ENCODE results near the gene PADI1. TPM values are rescaled to one million over a fixed set of nuclear protein-coding genes. Genes with fewer than 3 reads are reported as not detected.
"Not testable (repeated sequence)": the region's sequence is repeated elsewhere in the genome, so short reads cannot be mapped to it uniquely, and the experiment has no call there.

Gene PADI1
- polyA plus RNA-seq, 1 donor from 2014 or later, result not detected

- H3K9me3 Mint-ChIP-seq, result no peaks in the 10 kb centered on the region
- no peak overlapping the region for H3K27ac Mint-ChIP-seq
- H3K4me3 Mint-ChIP-seq, result no peak overlapping the region
These were observed 25.9 kb downstream of the PADI1 start for GRCh38 chr1:17230671-17231310.

GRCh38 chr1:17232759-17233661 lies 28.1 kb downstream of the PADI1 start:
- peaks cover 0 to 5% (median 0%) of the 10 kb centered on the region in 3 donors for H3K4me1 Mint-ChIP-seq
- peak overlapping the region in 1 of 3 donors; percentile 35 for H3K27ac Mint-ChIP-seq
- no peak overlapping the region for H3K4me3 Mint-ChIP-seq
- H3K36me3 Mint-ChIP-seq, result no peaks in the 10 kb centered on the region
- peaks cover 4% of the 10 kb centered on the region for H3K27me3 Mint-ChIP-seq
- no peaks in the 10 kb centered on the region for H3K9me3 Mint-ChIP-seq

More at GRCh38 chr1:17230671-17231310, 25.9 kb downstream of the PADI1 start:
- peaks cover 0 to 4% (median 0%) of the 10 kb centered on the region in 3 donors for H3K4me1 Mint-ChIP-seq
- peaks cover 4% of the 10 kb centered on the region for H3K27me3 Mint-ChIP-seq
- H3K36me3 Mint-ChIP-seq, result no peaks in the 10 kb centered on the region

GRCh38 chr1:17233675-17234320 lies 28.9 kb downstream of the PADI1 start:
- Mint-ChIP-seq H3K4me1 (peaks cover 0 to 5% (median 0%) of the 10 kb centered on the region in 3 donors), H3K27ac (no peak overlapping the region), H3K4me3 (no peak overlapping the region), H3K27me3 (peaks cover 4% of the 10 kb centered on the region), H3K9me3 (no peaks in the 10 kb centered on the region), H3K36me3 (no peaks in the 10 kb centered on the region)

- Mint-ChIP-seq H3K4me3 (no peak overlapping the region), H3K27ac (peak overlapping the region in 2 of 3 donors; percentile 24 to 54), H3K9me3 (no peaks in the 10 kb centered on the region), H3K27me3 (peaks cover 4% of the 10 kb centered on the region), H3K36me3 (no peaks in the 10 kb centered on the region), H3K4me1 (peaks cover 0 to 5% (median 0%) of the 10 kb centered on the region in 3 donors)
These were observed 29.5 kb downstream of the PADI1 start for GRCh38 chr1:17234405-17234804.

DNA sequence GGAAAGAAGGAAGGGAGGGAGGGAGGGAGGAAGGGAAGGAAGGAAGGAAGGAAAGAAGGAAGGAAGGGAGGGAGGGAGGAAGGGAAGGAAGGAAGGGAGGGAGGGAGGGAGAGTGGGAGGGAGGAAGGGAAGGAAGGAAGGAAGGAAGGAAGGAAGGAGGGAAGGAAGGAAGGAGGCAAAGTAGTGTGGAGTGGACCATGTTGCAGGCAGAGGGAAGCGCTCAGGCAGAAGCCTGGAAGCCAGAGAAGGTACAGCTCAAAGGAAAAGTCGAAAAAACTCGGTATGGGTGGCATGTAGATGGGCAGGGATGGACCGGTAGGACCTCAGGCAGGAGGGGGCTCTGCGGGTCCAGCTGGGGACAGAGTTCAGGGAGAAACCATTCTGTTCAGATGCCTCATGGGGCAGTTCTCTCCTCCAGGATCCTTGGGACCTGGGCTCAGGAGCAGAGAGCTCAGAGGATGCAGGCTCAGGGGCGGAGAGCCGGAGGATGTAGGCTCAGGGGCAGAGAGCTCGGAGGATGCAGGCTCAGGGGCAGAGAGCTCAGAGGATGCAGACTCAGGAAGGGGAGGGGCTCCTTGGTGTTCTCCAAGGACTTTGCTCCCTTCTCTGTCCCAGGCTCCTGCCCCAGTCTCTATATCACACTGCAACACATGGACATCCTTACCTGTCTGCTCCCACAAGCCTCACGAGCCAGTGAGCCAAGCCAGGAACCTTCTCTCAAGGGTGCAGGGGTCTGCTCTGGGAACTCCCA lies 30.4 kb downstream of the PADI1 start:
- Mint-ChIP-seq H3K4me3 (no peak overlapping the region), H3K9me3 (no peaks in the 10 kb centered on the region), H3K27ac (no peak overlapping the region), H3K4me1 (peaks cover 0 to 5% (median 0%) of the 10 kb centered on the region in 3 donors), H3K36me3 (no peaks in the 10 kb centered on the region), H3K27me3 (peaks cover 4% of the 10 kb centered on the region)

- Mint-ChIP-seq H3K27ac (no peak overlapping the region), H3K36me3 (no peaks in the 10 kb centered on the region), H3K27me3 (peaks cover 4% of the 10 kb centered on the region)
These were observed 32.0 kb downstream of the PADI1 start for GRCh38 chr1:17236779-17237560.

DNA sequence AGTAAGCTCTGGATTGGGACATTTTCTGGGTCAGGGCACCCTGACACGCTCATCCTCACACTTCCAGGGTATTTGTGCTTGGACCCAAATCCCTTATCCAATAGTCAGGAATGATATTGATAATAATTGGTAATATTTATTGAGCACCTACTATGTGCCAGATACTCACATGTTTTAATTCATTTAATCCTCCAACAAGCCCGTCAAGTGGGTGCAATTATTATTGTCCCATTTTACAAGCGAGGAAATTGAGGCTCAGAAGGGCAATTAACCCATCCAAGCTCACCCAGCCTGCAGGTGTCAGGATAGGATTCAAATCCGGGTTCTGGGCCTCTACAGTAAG lies 32.6 kb downstream of the PADI1 start:
- peaks cover 4% of the 10 kb centered on the region for H3K27me3 Mint-ChIP-seq
- H3K27ac Mint-ChIP-seq, result no peak overlapping the region
- no peaks in the 10 kb centered on the region for H3K36me3 Mint-ChIP-seq
- H3K4me3 Mint-ChIP-seq, result no peak overlapping the region
- no peaks in the 10 kb centered on the region for H3K9me3 Mint-ChIP-seq
- peaks cover 0 to 2% (median 0%) of the 10 kb centered on the region in 3 donors for H3K4me1 Mint-ChIP-seq

More at GRCh38 chr1:17236779-17237560, 32.0 kb downstream of the PADI1 start:
- Mint-ChIP-seq H3K4me1 (peaks cover 0 to 2% (median 0%) of the 10 kb centered on the region in 3 donors), H3K4me3 (no peak overlapping the region), H3K9me3 (no peaks in the 10 kb centered on the region)

DNA sequence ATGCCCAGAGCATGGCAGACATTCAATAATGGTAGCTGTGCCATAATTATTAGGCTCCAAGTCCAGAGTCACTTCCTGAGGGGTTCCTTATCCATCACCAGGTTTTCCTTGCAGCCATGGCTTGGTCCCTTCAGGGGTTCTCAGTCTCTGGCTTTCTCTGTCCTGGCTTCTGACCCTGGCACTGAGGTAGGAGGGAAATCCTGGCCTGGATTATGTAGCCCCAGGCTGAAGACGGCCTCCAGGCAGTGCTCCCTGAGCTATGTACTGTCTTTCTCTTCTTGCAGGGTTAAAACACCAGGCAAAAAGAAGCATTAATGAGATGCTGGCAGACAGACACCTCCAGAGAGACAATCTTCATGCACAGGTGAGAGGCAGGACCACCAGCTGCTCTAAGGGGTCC lies 34.5 kb downstream of the PADI1 start:
- H3K27me3 Mint-ChIP-seq, result no peaks in the 10 kb centered on the region
- H3K9me3 Mint-ChIP-seq, result no peaks in the 10 kb centered on the region
- H3K36me3 Mint-ChIP-seq, result no peaks in the 10 kb centered on the region
- H3K4me3 Mint-ChIP-seq, result no peak overlapping the region
- no peak overlapping the region for H3K27ac Mint-ChIP-seq
- H3K4me1 Mint-ChIP-seq, result peaks cover 0 to 2% (median 0%) of the 10 kb centered on the region in 3 donors

GRCh38 chr1:17241011-17241779 lies 36.3 kb downstream of the PADI1 start:
- H3K9me3 Mint-ChIP-seq, H3K4me1 Mint-ChIP-seq, H3K36me3 Mint-ChIP-seq, H3K27ac Mint-ChIP-seq, H3K4me3 Mint-ChIP-seq, H3K27me3 Mint-ChIP-seq: not testable (repeated sequence)

DNA sequence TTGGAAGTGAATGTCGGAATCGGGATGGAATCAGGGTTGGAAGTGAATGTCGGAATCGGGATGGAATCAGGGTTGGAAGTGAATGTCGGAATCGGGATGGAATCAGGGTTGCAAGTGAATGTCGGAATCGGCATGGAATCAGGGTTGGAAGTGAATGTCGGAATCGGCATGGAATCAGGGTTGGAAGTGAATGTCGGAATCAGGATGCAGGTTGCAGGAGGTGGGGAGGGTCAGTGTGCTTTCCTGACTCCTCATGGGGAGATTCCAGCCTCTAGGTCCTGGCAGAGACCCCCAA lies 36.8 kb downstream of the PADI1 start:
- not testable (repeated sequence) for H3K4me3 Mint-ChIP-seq, H3K27me3 Mint-ChIP-seq, H3K27ac Mint-ChIP-seq, H3K36me3 Mint-ChIP-seq, H3K4me1 Mint-ChIP-seq, H3K9me3 Mint-ChIP-seq

GRCh38 chr1:17243274-17243673 lies 38.3 kb downstream of the PADI1 start:
- H3K4me3 Mint-ChIP-seq, result no peak overlapping the region
- H3K27me3 Mint-ChIP-seq, result peaks cover 2% of the 10 kb centered on the region
- no peak overlapping the region for H3K27ac Mint-ChIP-seq
- no peaks in the 10 kb centered on the region for H3K36me3 Mint-ChIP-seq
- no peaks in the 10 kb centered on the region for H3K4me1 Mint-ChIP-seq
- peaks cover 0 to 2% (median 0%) of the 10 kb centered on the region in 3 donors for H3K9me3 Mint-ChIP-seq

DNA sequence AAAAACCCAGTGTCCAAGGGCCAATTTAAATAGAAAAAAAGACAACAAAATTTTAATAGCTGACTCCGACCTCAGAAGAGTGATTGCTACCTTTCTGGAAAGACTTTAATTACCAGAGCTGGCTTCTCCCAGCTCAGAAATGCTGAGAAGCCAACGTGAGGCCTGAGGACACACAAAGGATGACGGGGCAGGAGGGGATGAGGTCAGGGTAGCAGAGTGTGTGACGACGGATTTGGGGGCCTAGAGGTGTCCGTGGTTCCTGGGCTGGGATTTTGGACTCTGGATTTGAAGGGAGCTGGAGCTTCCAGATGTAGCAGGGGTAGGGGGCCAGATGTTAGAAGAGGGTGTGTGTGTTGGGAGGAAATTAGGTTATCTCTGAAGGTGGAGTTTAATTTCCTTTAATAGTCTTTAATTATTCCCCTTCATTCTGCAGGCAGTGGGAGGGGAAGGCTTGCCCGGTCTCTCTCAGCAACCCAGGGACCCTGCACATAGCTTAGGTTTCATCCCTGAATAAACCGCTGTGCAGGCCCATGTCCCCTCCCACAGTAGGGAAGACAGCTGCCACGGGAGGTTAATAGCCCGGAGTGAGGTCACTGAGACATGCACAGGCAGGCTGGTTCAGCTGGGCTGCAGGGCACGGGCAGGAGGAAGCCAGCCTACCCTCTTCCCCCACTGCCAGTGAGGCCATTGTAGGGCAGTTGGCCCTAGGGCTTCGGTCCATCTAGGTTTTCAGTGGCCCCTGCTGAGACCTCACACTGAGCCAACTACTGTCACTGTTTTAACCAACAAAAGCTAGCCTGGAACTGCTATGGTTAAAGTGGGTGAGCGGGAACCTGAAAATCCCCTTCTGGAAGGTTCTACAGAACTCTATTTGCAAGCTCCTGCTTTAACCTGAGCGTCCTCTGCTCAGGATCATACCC lies 40.2 kb downstream of the PADI1 start:
- Mint-ChIP-seq H3K27me3 (peaks cover 2% of the 10 kb centered on the region), H3K9me3 (peaks cover 0 to 2% (median 0%) of the 10 kb centered on the region in 3 donors), H3K27ac (no peak overlapping the region), H3K4me3 (no peak overlapping the region), H3K36me3 (no peaks in the 10 kb centered on the region), H3K4me1 (no peaks in the 10 kb centered on the region)

DNA sequence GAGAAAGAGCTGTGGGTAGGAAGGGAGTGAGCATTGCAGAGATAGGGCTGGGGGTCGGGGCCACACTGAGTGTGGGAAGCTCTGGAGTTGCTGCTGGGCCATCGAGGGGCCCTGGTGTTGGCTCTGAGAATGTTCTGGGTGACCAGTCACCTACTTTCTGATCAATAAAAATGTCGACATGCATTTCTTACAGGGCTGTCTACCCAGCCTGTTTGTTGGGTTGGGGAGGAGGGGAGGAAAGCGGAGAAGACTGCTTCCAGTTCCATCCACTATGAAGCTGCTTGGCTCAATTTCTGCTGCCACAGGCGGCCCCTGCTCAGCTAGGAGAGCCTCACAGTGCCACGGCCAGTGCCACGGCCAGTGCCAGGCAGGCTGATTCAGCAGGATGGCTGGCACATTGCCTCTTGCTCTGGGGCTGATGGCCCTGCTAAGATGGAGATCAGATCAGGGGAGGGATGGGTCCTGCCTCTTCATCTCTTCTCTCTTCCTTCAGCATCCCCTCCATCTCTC lies 40.9 kb downstream of the PADI1 start:
- Mint-ChIP-seq H3K27ac (no peak overlapping the region), H3K4me3 (no peak overlapping the region), H3K36me3 (peaks cover under 1% of the 10 kb centered on the region), H3K4me1 (no peaks in the 10 kb centered on the region), H3K9me3 (peaks cover 0 to 2% (median 0%) of the 10 kb centered on the region in 3 donors), H3K27me3 (peaks cover 7% of the 10 kb centered on the region)

All from IgD-negative memory B cell (primary cell).